K562 (cell line): ENCODE results near the gene DNAJB1. TPM values are rescaled to one million over a fixed set of nuclear protein-coding genes. Genes with fewer than 3 reads are reported as not detected.

Experiments used
- CHD7 ChIP-seq: fragments of 200-600 bp; sonication (generic); IDR thresholded peaks from one replicate; pipeline ENCODE4 v1.6.1; 2012; ENCODE audit warnings: mild to moderate bottlenecking, low read depth, low read length, inconsistent platforms
- CTCFL ChIP-seq: IDR thresholded peaks from 2 replicates; pipeline ENCODE4 v1.6.1; 2011; ENCODE audit warnings: borderline replicate concordance, low read depth, mild to moderate bottlenecking, moderate library complexity, low read length; ENCODE audit not compliant: insufficient read depth, poor library complexity, severe bottlenecking
- DPF2 ChIP-seq: fragments of 450-650 bp; IDR thresholded peaks from 2 replicates; pipeline ENCODE4 v1.6.1; 2016
- EZH2 ChIP-seq: IDR thresholded peaks from 2 replicates; pipeline ENCODE4 v1.6.1; 2012; ENCODE audit warnings: low read depth, mild to moderate bottlenecking, inconsistent platforms, low read length, borderline replicate concordance
- FOXJ3 ChIP-seq: sonication (generic); formaldehyde crosslinking; IDR thresholded peaks from 2 replicates; pipeline ENCODE4 v1.4.0; 2020; ENCODE audit warnings: mild to moderate bottlenecking, missing genetic modification reagents
- KDM2B ChIP-seq: fragments of 250-450 bp; sonication (Bioruptor Pico); IDR thresholded peaks from 2 replicates; pipeline ENCODE4 v1.8.0; 2021; ENCODE audit warnings: mild to moderate bottlenecking, moderate library complexity
- NFE2 ChIP-seq: IDR thresholded peaks from 2 replicates; pipeline ENCODE4 v1.6.1; 2014; ENCODE audit warnings: antibody characterized with exemption, low read depth
- TAF15 ChIP-seq: fragments of 200-400 bp; formaldehyde crosslinking; IDR thresholded peaks from 2 replicates; pipeline ENCODE4 v1.6.1; 2017; ENCODE audit warnings: mild to moderate bottlenecking, low read depth, low read length, moderate library complexity
- TCF15 ChIP-seq: fragments of 250-450 bp; sonication (Bioruptor Pico); IDR thresholded peaks from 2 replicates; pipeline ENCODE4 v1.8.0; 2022; ENCODE audit warnings: moderate library complexity, mild to moderate bottlenecking, inconsistent platforms
- YY1 ChIP-seq, 3 experiments: IDR thresholded peaks; 2 replicates each; pipeline ENCODE4 v1.6.1; 2011; ENCODE audit warnings: low read length in 2 of 3, mild to moderate bottlenecking in 2 of 3, moderate library complexity in 2 of 3, borderline replicate concordance in 1 of 3, control low read depth in 1 of 3, low read depth in 1 of 3; ENCODE audit not compliant: insufficient read depth in 3 of 3, insufficient replicate concordance in 2 of 3, control insufficient read depth in 1 of 3, insufficient read length in 1 of 3; ENCODE audit errors: extremely low read depth in 1 of 3
- ZFPM2 ChIP-seq: fragments of 250-450 bp; sonication (Bioruptor Pico); IDR thresholded peaks from 2 replicates; pipeline ENCODE4 v1.5.1; 2022; ENCODE audit warnings: mild to moderate bottlenecking
- ZNF561 ChIP-seq: fragments of 450-650 bp; formaldehyde crosslinking; conservative IDR thresholded peaks from 2 replicates; pipeline ENCODE4 v1.4.0; 2020; ENCODE audit warnings: mild to moderate bottlenecking, moderate library complexity
- ZNF764 ChIP-seq: fragments of 250-450 bp; sonication (Bioruptor Pico); IDR thresholded peaks from 2 replicates; pipeline ENCODE4 v1.4.0; 2020; ENCODE audit warnings: low read depth, mild to moderate bottlenecking, moderate library complexity
- polyA plus RNA-seq, 8 experiments: library from polyadenylated mRNA; depleted of rRNA in 4 of 8; stranded (reverse) in 5 of 8; unstranded in 3 of 8; fragments of >200 nt; fragmentation: Nextera tagmentation in 2 of 8; fragmentation: Illumina TruSeq in 1 of 8; extraction: Ambion mirVana in 2 of 8; extraction: Trizol in 1 of 8; gene quantifications; 2 replicates each; pipeline versions ENCODE4 v1.2.1 to v1.2.3, GENCODE V29; 2011 to 2014; ENCODE audit warnings: inconsistent platforms in 1 of 8, missing spikeins in 1 of 8
- total RNA-seq, 7 experiments: library from RNA; depleted of rRNA in 6 of 7; stranded (reverse); fragments of >200 nt in 6 of 7; fragmentation: Illumina TruSeq in 2 of 7; extraction: Trizol in 2 of 7; gene quantifications; 2 replicates each; pipeline versions ENCODE4 v1.2.1 to v1.2.3, GENCODE V29; 2011 to 2021; ENCODE audit warnings: low replicate concordance in 1 of 7

DNAJB1 gene
- total and polyA plus RNA-seq, 9 of the 15 experiments (the other 6 are each of a cell fraction or from before 2014, with no cell fraction given), result 13.2 to 113 (median 62.1) TPM

- TF ChIP-seq CHD7 (no peak), EZH2 (no peak), ZNF764 (CRISPR knock-in tag) (no peak), YY1 (IDR thresholded peaks at IDR 0.05; ENCODE audit: borderline replicate concordance in 1 of 3, control insufficient read depth in 1 of 3, extremely low read depth in 1 of 3, insufficient read depth in 3 of 3, insufficient read length in 1 of 3, insufficient replicate concordance in 2 of 3, low read depth in 1 of 3, low read length in 2 of 3) (peak in 1 of 3 experiments; percentile 49), TAF15 (no peak), KDM2B (CRISPR knock-in tag) (no peak), DPF2 (no peak), CTCFL (peak; percentile 92), ZNF561 (CRISPR knock-in tag) (no peak), FOXJ3 (CRISPR knock-in tag) (no peak), ZFPM2 (CRISPR knock-in tag) (no peak), NFE2 (no peak), TCF15 (no peak)
These were observed 42.7 kb downstream of the DNAJB1 start, which contains the start of gene PTGER1 (continued) for GRCh38 chr19:14475251-14476073.
